ENCODE data around the gene TCFL5.

TCFL5 gene

DNA sequence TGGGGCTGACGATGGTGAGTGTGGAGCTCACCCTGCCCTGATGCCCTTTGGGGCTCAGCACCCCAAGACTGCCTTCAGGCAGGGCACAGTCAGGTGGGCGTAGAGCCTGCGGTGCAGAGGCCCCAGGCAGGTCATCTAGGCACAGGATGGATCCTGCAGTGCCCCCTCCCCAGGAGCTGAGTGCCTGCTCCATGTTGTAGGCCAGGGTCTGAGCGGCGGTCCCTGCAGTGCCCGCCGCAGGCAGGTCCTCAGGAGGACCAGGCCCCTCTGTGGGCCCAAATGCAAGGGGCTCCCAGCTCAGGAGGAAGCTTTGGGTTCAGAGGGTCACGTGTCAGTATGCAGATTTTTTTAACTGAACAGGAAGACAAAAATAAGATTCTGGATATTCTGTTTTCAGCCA lies 62.6 kb downstream of the TCFL5 start:
- no peak for DNase-seq (ENCODE audit: low read depth in 3 of 3)

DNA sequence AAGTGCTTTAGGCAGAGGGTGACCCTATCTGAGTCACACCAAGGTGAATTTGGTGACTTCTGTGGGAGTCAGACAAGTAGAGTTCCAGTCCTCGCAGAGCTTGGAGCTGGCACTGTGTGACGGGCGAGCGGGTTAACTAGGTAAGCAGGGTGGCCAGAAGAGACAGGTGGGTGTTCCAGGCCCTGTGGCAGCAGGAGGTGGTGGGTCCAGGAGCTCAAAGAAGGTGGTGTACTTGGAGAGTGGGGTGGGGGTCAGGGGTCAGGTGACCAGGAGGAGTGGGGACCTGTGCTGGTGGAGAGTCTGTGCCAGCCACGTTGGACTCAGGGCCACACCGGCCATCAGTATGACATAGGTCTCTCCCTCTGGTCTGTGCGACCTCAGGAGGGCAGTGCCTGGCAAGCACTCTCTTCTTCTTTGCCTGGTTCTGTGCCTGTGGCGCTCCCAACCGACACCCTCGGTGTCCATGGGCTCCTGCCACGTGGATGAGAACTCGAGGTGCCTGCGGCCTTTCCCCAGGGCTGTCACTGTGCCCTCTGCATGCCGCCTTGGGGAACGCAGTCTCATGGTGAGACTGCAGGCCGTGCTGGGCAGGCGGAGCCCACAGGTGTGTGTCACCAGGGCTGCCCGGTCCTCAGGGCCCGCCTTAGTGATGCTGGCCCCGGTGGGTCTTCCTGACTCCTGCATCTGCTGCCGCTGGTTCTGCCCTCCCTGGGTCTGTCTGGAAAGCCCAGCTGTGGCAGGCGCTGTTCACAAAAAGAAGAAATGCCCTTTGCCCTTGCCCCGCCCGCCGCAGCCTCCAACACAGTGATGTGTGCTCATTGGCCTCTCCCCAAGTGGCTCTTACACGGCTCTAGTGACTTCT lies 63.7 kb downstream of the TCFL5 start:
- DNase-seq (ENCODE audit: low read depth in 3 of 3): no peak

GRCh38 chr20:62796699-62797491 lies 64.7 kb downstream of the TCFL5 start:
- DNase-seq (ENCODE audit: low read depth in 3 of 3): no peak

- peak; percentile 28 to 75 (median 51) for DNase-seq (ENCODE audit: low read depth in 3 of 3)
Observed at GRCh38 chr20:62795023-62795761, 66.4 kb downstream of the TCFL5 start.

- peak; percentile 78 to 92 (median 89) for DNase-seq (ENCODE audit: low read depth in 3 of 3)
Observed at GRCh38 chr20:62794007-62794724, 67.5 kb downstream of the TCFL5 start.

DNA sequence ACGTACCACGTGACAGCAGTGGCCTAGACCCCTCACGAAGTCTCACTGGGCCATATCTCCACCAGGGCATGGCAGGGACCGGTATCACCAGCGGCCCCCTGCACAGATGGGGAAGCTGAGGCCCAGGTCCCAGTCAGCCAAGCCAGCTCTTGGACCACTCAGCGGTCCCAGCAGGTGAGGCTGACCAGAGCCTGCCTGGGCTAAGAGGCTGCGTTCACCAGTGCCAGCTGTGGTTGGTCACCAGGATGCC lies 67.9 kb downstream of the TCFL5 start:
- DNase-seq (ENCODE audit: low read depth in 3 of 3): no peak

GRCh38 chr20:62792940-62793756 lies 68.5 kb downstream of the TCFL5 start:
- DNase-seq (ENCODE audit: low read depth in 3 of 3): no peak

DNA sequence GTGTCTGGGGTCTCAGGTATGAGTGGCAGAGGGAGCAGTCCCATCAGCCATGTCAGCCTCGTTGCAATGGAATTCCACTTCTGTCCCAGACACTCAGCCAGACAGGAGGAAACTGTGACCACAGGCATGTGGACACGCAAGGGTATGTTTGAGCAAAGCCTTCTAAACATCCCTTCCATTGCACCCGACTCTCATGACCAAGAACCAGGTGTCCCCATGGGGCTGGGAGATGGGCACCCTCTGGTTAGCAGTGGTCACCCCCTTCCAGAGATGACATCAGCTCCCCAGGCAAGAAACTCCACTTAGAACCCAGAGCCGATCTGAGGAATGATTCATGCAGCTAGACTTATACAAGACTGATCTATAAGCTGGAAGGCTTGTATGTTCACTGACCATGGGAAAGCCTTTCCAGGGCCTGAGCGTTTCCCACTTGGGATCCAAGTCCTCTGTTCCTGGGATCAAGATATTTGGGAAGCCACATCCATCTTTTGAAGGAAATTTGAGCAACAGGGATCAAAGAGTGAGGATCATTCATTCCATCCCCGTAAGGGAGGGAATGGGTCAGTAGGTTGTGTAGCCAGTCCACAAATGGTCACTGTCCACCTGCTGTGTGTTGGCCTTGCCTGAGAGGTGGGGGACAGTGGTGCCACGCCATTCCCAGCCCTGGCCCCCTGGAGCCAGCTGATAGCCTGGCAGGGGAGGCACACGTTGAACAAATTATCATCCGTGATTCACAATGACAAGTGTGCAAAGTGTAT lies 69.3 kb downstream of the TCFL5 start:
- no peak for DNase-seq (ENCODE audit: low read depth in 3 of 3)

- peak; percentile 60 to 72 (median 62) for DNase-seq (ENCODE audit: low read depth in 3 of 3)
Observed at GRCh38 chr20:62791301-62792181, 70.1 kb downstream of the TCFL5 start.

All from stimulated activated CD4-positive, alpha-beta T cell treated with anti-CD3 and anti-CD28 coated beads, TNF-alpha, amount 100 ng/mL, for 24 hours (primary cell).